Gastrocnemius medialis (tissue), 4 donors: ENCODE results near the gene FANCL. TPM values are rescaled to one million over a fixed set of nuclear protein-coding genes. Genes with fewer than 3 reads are reported as not detected.
"Not testable (repeated sequence)": the region's sequence is repeated elsewhere in the genome, so short reads cannot be mapped to it uniquely, and the experiment has no call there.

Source experiments
- ATAC-seq, 2 donors: fragments of 150-250 bp; one replicate each; pipeline ENCODE4 v1.9.1; 2016
- DNase-seq, 2 donors: peaks; one replicate each; pipeline ENCODE4 v3.0.0-alpha.2; 2019
- H3K27ac ChIP-seq, 4 donors: fragments of 200-600 bp; sonication (generic); 1 replicate in 1 of 4; 2 replicates in 3 of 4; pipeline ENCODE4 v1.5.1; 2016 to 2018; ENCODE audit warnings: mild to moderate bottlenecking in 2 of 4, moderate library complexity in 1 of 4
- H3K27me3 ChIP-seq, 3 donors: fragments of 200-600 bp; sonication (generic) in 2 of 3; 1 replicate in 1 of 3; 2 replicates in 2 of 3; pipeline versions ENCODE4 v1.5.1 to v1.6.0; 2016 to 2019; ENCODE audit warnings: mild to moderate bottlenecking in 1 of 3, moderate library complexity in 1 of 3
- H3K36me3 ChIP-seq, 2 donors: fragments of 200-600 bp; sonication (generic) in 1 of 2; one replicate each; pipeline ENCODE4 v1.5.1; 2017 to 2018
- H3K4me1 ChIP-seq, 2 donors: fragments of 200-600 bp; sonication (generic) in 1 of 2; one replicate each; pipeline ENCODE4 v1.5.1; 2016 to 2017; ENCODE audit warnings: mild to moderate bottlenecking in 2 of 2
- H3K4me3 ChIP-seq, 4 donors: fragments of 200-600 bp; sonication (generic) in 3 of 4; 1 replicate in 1 of 4; 2 replicates in 3 of 4; pipeline ENCODE4 v1.5.1; 2016 to 2019; ENCODE audit warnings: mild to moderate bottlenecking in 2 of 4
- H3K9me3 ChIP-seq, 3 donors: fragments of 200-600 bp; sonication (generic) in 2 of 3; 1 replicate in 1 of 3; 2 replicates in 2 of 3; pipeline ENCODE4 v1.5.1; 2016 to 2019
- POLR2A ChIP-seq, 2 donors: fragments of 450-650 bp; IDR thresholded peaks; one replicate each; pipeline ENCODE4 v1.6.1; 2017; ENCODE audit warnings: antibody characterized with exemption in 2 of 2, mild to moderate bottlenecking in 2 of 2, moderate library complexity in 2 of 2
- in situ Hi-C, 4 donors: fragments of 200-750 bp; cut with MboI; loops; one replicate each; pipeline versions ENCODE4 v1.15.0 to v1.8.0; 2017; ENCODE audit warnings: low sequenced_read_pairs in 4 of 4
- intact Hi-C: fragments of 100-400 bp; cut with DNase I; formaldehyde crosslinking; loops from one replicate; pipeline ENCODE4 v1.15.1; 2023; ENCODE audit warnings: low total_unique reads
- total RNA-seq, 4 donors: library from RNA; depleted of rRNA; stranded (reverse); fragments of >200 nt; gene quantifications; one replicate each; pipeline versions ENCODE4 v1.1.0 to v1.2.3, GENCODE V29; 2016
- TF ChIP-seq, protein P1 (sequence below), 5 experiments: fragments of 450-650 bp in 3 of 5; fragments of 200-600 bp in 2 of 5; sonication (generic) in 2 of 5; IDR thresholded peaks in 4 of 5; conservative IDR thresholded peaks in 1 of 5; 1 replicate in 4 of 5; 2 replicates in 1 of 5; pipeline ENCODE4 v1.5.1; 2016 to 2019; ENCODE audit warnings: antibody characterized with exemption in 5 of 5, mild to moderate bottlenecking in 3 of 5, moderate library complexity in 3 of 5

FANCL gene
- total RNA-seq, 4 donors from 2014 or later, result 1.7 to 5.7 (median 4.6) TPM

DNA sequence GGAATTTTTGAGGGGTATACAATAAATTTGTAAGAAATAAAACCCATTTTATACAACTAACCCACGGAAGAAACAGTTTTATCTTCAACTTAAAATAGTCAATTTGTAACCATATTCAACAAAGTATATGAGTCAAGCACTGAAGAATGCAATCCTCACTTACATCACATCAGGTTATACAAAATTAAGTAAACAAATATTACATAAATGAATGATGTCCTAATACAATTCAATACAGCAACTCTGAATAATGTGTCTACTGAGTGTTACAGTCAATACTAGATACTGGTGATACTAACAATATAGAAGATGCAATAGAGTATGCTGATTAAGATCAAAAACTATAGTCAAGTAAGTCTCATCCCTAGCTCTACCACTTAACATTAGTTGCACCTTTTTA lies 58.6 kb downstream of the FANCL start:
- TF ChIP-seq POLR2A (IDR thresholded peaks at IDR 0.05), result no peak
- TF ChIP-seq, protein P1, sequence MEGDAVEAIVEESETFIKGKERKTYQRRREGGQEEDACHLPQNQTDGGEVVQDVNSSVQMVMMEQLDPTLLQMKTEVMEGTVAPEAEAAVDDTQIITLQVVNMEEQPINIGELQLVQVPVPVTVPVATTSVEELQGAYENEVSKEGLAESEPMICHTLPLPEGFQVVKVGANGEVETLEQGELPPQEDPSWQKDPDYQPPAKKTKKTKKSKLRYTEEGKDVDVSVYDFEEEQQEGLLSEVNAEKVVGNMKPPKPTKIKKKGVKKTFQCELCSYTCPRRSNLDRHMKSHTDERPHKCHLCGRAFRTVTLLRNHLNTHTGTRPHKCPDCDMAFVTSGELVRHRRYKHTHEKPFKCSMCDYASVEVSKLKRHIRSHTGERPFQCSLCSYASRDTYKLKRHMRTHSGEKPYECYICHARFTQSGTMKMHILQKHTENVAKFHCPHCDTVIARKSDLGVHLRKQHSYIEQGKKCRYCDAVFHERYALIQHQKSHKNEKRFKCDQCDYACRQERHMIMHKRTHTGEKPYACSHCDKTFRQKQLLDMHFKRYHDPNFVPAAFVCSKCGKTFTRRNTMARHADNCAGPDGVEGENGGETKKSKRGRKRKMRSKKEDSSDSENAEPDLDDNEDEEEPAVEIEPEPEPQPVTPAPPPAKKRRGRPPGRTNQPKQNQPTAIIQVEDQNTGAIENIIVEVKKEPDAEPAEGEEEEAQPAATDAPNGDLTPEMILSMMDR (IDR thresholded peaks at IDR 0.05 in 4 of 5, conservative IDR thresholded peaks at IDR 0.05 in 1 of 5), result no peak
- H3K36me3 ChIP-seq, result no peaks in the 10 kb centered on the region
- no peaks in the 10 kb centered on the region for H3K9me3 ChIP-seq
- in situ Hi-C loops, result no loop called here
- no peaks in the 10 kb centered on the region for H3K4me1 ChIP-seq
- DNase-seq (no peak), ATAC-seq (no peak)
- H3K4me3 ChIP-seq, result no peak overlapping the region
- H3K27me3 ChIP-seq, result no peaks in the 10 kb centered on the region
- intact Hi-C loops, result no loop called here
- H3K27ac ChIP-seq, result no peak overlapping the region

DNA sequence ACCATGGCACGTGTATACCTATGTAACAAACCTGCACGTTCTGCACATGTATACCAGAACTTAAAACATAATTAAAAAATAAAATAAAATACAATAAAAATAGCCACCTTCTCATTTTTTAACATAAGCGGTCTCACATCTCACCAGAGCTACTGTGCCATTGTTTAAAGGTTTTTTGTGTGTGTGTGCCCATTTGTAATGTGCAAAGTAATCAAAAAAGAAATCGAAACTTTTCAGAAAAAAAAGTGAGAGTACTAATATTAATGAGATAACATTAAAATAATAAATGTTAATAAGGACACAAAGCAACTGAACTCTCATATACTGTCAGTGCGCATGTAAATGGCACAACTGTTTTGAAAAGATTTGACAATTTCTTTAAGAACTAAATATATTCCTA lies 60.5 kb downstream of the FANCL start:
- Histone ChIP-seq H3K36me3 (no peaks in the 10 kb centered on the region), H3K9me3 (no peaks in the 10 kb centered on the region), H3K4me3 (no peak overlapping the region), H3K27ac (no peak overlapping the region), H3K27me3 (no peaks in the 10 kb centered on the region), H3K4me1 (no peaks in the 10 kb centered on the region)
- no peak for TF ChIP-seq POLR2A (IDR thresholded peaks at IDR 0.05)
- in situ Hi-C loops (no loop called here), intact Hi-C loops (no loop called here)
- DNase-seq, result no peak
- no peak for ATAC-seq

DNA sequence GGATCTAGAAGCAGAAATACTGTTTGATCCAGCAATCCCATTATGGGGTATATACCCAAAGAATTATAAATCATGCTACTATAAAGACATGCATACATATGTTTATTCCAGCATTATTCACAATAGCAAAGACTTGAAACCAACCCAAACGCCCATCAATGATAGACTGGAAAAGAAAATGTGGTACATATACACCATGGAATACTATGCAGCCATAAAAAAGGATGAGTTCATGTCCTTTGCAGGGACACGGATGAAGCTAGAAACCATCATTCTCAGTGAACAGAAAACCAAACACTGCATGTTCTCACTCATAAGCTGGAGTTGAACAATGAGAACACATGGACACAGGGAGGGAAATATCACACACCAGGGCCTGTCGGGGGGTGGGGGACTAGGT lies 61.0 kb downstream of the FANCL start:
- DNase-seq, H3K9me3 ChIP-seq, H3K27ac ChIP-seq, in situ Hi-C loops, H3K4me1 ChIP-seq, ATAC-seq, H3K4me3 ChIP-seq, intact Hi-C loops, H3K36me3 ChIP-seq, H3K27me3 ChIP-seq: not testable (repeated sequence)

DNA sequence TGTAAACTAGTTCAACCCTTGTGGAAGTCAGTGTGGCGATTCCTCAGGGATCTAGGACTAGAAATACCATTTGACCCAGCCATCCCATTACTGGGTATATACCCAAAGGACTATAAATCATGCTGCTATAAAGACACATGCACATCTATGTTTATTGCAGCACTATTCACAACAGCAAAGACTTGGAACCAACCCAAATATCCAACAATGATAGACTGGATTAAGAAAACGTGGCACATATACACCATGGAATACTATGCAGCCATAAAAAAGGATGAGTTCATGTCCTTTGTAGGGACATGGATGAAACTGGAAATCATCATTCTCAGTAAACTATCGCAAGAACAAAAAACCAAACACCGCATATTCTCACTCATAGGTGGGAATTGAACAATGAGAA lies 63.9 kb downstream of the FANCL start:
- in situ Hi-C loops, H3K9me3 ChIP-seq, H3K4me3 ChIP-seq, ATAC-seq, DNase-seq, H3K27ac ChIP-seq, H3K36me3 ChIP-seq, H3K27me3 ChIP-seq, H3K4me1 ChIP-seq, intact Hi-C loops: not testable (repeated sequence)

DNA sequence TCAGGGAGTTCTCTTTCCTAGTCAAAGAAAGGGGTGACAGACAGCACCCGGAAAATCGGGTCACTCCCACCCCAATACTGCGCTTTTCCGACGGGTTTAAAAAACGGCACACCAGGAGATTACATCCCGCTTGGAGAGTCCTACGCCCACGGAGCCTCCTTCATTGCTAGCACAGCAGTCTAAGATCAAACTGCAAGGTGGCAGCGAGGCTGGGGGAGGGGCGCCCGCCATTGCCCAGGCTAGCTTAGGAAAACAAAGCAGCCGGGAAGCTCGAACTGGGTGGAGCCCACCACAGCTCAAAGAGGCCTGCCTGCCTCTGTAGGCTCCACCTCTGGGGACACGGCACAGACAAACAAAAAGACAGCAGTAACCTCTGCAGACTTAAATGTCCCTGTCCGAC lies 69.3 kb downstream of the FANCL start:
- in situ Hi-C loops, H3K27ac ChIP-seq, H3K4me3 ChIP-seq, H3K27me3 ChIP-seq, intact Hi-C loops, DNase-seq, H3K36me3 ChIP-seq, H3K9me3 ChIP-seq, H3K4me1 ChIP-seq, ATAC-seq: not testable (repeated sequence)

DNA sequence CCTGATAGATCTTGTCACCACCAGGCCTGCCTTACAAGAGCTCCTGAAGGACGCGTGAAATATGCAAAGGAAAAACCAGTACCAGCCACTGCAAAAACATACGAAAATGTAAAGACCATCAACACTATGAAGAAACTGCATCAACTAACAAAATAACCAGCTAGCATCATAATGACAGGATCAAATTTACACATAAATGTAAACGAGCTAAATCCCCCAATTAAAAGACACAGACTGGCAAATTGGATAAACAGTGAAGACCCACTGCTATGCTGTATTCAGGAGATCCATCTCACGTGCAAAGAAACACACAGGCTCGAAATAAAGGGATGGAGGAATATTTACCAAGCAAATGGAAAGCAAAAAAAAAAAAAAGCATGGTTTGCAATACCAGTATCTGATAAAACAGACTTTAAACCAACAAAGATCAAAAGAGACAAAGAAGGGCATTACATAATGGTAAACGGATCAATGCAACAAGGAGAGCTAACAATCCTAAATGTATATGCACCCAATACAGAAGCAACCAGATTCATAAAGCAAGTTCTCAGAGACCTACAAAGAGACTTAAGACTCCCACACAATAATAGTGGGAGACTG lies 70.7 kb downstream of the FANCL start:
- in situ Hi-C loops, H3K4me3 ChIP-seq, ATAC-seq, DNase-seq, H3K27me3 ChIP-seq, H3K36me3 ChIP-seq, intact Hi-C loops, H3K4me1 ChIP-seq, H3K27ac ChIP-seq, H3K9me3 ChIP-seq: not testable (repeated sequence)

DNA sequence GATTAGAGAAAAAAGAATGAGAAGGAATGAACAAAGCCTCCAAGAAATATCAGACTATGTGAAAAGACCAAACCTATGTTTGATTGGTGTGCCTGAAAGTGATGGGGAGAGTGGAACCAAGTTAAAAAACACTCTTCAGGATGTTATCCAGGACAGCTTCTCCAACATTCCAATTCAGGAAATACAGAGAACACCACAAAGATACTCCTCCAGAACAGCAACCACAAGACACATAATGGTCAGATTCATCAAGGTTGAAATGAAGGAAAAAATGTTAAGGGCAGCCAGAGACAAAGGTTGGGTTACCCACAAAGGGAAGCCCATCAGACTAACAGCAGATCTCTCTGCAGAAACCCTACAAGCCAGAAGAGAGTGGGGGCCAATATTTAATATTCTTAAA lies 71.3 kb downstream of the FANCL start:
- not testable (repeated sequence) for H3K36me3 ChIP-seq, H3K4me3 ChIP-seq

DNA sequence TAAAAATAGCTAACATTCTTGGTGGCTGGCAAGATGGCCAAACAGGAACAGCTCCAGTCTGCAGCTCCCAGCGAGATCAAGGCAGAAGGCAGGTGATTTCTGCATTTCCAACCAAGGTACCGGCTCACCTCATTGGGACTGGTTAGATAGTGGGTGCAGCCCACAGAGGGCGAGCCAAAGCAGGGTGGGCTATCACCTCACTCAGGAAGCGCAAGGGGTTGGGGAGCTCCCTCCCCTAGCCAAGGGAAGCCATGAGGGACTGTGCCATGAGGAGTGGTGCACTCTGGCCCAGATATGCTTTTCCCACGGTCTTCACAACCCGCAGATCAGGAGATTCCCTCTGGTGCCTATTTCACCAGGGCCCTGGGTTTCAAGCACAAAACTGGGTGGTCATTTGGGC lies 73.0 kb downstream of the FANCL start:
- H3K4me3 ChIP-seq, H3K36me3 ChIP-seq, H3K27me3 ChIP-seq, H3K4me1 ChIP-seq, ATAC-seq, DNase-seq, H3K9me3 ChIP-seq, in situ Hi-C loops, intact Hi-C loops, H3K27ac ChIP-seq: not testable (repeated sequence)

More for the DNA sequence above, 71.3 kb downstream of the FANCL start:
- H3K9me3 ChIP-seq, in situ Hi-C loops, H3K4me1 ChIP-seq, DNase-seq, ATAC-seq, H3K27me3 ChIP-seq, H3K27ac ChIP-seq, intact Hi-C loops: not testable (repeated sequence)
